Measurements from ENCODE around the gene HLCS.

- no peak for TF ChIP-seq POLR2A (IDR thresholded peaks at IDR 0.05)
- no peak for TF ChIP-seq CTCF (IDR thresholded peaks at IDR 0.05)
Measured at GRCh38 chr21:36735724-36736320, 230.6 kb downstream of the HLCS start.
